Neural progenitor cell (in vitro differentiated cells): ENCODE data around the gene ERFL.

ENCODE experiments used
- CTCF ChIP-seq: fragments of 200-600 bp; sonication (generic); IDR thresholded peaks from 2 replicates; pipeline ENCODE4 v1.5.1; 2017; ENCODE audit warnings: antibody characterized with exemption, mild to moderate bottlenecking
- EZH2 ChIP-seq: fragments of 200-600 bp; sonication (generic); IDR thresholded peaks from 2 replicates; pipeline ENCODE4 v1.6.1; 2017; ENCODE audit warnings: antibody characterized with exemption, mild to moderate bottlenecking, moderate library complexity

- TF ChIP-seq CTCF (no peak), EZH2 (peak; percentile 76)
Measured at GRCh38 chr19:41929536-41930071, 1.4 kb upstream of the ERFL start.
